HEK293 (cell line): ENCODE results near the gene CEP83.

ENCODE experiments used
- CTCF ChIA-PET: fragments of 350-600 bp; formaldehyde crosslinking; extraction: SDS; loops from one replicate; lab custom pipeline; 2021; ENCODE audit warnings: antibody characterized with exemption; lab: Yijun Ruan, JAX
- POLR2A ChIA-PET: fragments of 300-600 bp; formaldehyde crosslinking; extraction: SDS; loops from one replicate; lab custom pipeline; 2020; ENCODE audit warnings: antibody characterized with exemption, inconsistent platforms; lab: Yijun Ruan, JAX
- H3K27ac ChIP-seq: fragments of 200-500 bp; sonication (Bioruptor generic); 2 replicates; pipeline ENCODE4 v1.5.1; 2014; ENCODE audit warnings: low read depth, low read length, control low read depth, inconsistent platforms; ENCODE audit errors: extremely low read depth
- H3K36me3 ChIP-seq, 2 experiments: fragments of 200-500 bp in 1 of 2; sonication (Bioruptor generic) in 1 of 2; 1 replicate in 1 of 2; 2 replicates in 1 of 2; pipeline ENCODE4 v1.5.1; 2014 to 2017; ENCODE audit warnings: inconsistent platforms in 2 of 2, low read length in 2 of 2; ENCODE audit not compliant: control insufficient read depth in 2 of 2, insufficient read depth in 1 of 2
- H3K4me1 ChIP-seq: fragments of 200-500 bp; sonication (Bioruptor generic); 2 replicates; pipeline ENCODE4 v1.5.1; 2014; ENCODE audit warnings: mild to moderate bottlenecking, low read length, inconsistent platforms; ENCODE audit not compliant: control insufficient read depth, insufficient read depth
- H3K4me3 ChIP-seq: 2 replicates; pipeline ENCODE4 v1.5.1; 2011; ENCODE audit warnings: low read depth, mild to moderate bottlenecking, control low read depth, low read length, moderate library complexity
- H3K9me3 ChIP-seq: fragments of 200-500 bp; sonication (Bioruptor generic); 2 replicates; pipeline ENCODE4 v1.5.1; 2014; ENCODE audit warnings: low read depth, low read length, inconsistent platforms; ENCODE audit not compliant: control insufficient read depth, insufficient read depth
- GLI2 ChIP-seq: fragments of 450-650 bp; formaldehyde crosslinking; IDR thresholded peaks from 2 replicates; pipeline ENCODE4; 2017; ENCODE audit warnings: missing biosample characterization, missing genetic modification characterization, low read depth, borderline replicate concordance
- RBAK ChIP-seq: fragments of 450-650 bp; formaldehyde crosslinking; IDR thresholded peaks from 2 replicates; pipeline ENCODE4 v1.5.1; 2016; ENCODE audit warnings: missing biosample characterization, missing genetic modification characterization
- SALL2 ChIP-seq: fragments of 450-650 bp; formaldehyde crosslinking; IDR thresholded peaks from 2 replicates; pipeline ENCODE4 v1.5.0; 2017; ENCODE audit warnings: missing biosample characterization, mild to moderate bottlenecking, missing genetic modification characterization, borderline replicate concordance
- SCRT2 ChIP-seq: fragments of 450-650 bp; formaldehyde crosslinking; IDR thresholded peaks from 2 replicates; pipeline ENCODE4 v1.5.1; 2016; ENCODE audit warnings: missing biosample characterization, missing genetic modification characterization
- ZBTB17 ChIP-seq: fragments of 450-650 bp; formaldehyde crosslinking; IDR thresholded peaks from 2 replicates; pipeline ENCODE4 v1.5.1; 2016; ENCODE audit warnings: missing biosample characterization, missing genetic modification characterization
- ZBTB21 ChIP-seq: fragments of 450-650 bp; formaldehyde crosslinking; IDR thresholded peaks from 2 replicates; pipeline ENCODE4 v1.5.1; 2017; ENCODE audit warnings: missing biosample characterization, missing genetic modification characterization
- ZNF133 ChIP-seq: fragments of 450-650 bp; formaldehyde crosslinking; IDR thresholded peaks from 2 replicates; pipeline ENCODE4 v1.5.1; 2016; ENCODE audit warnings: missing biosample characterization, missing genetic modification characterization
- ZNF155 ChIP-seq: fragments of 450-650 bp; formaldehyde crosslinking; IDR thresholded peaks from 2 replicates; pipeline ENCODE4 v1.5.1; 2016; ENCODE audit warnings: missing biosample characterization, missing genetic modification characterization
- ZNF202 ChIP-seq: fragments of 450-650 bp; formaldehyde crosslinking; IDR thresholded peaks from 2 replicates; pipeline ENCODE4 v1.5.1; 2016; ENCODE audit warnings: missing biosample characterization, missing genetic modification characterization, borderline replicate concordance
- ZNF274 ChIP-seq, 2 experiments: fragments of 200-500 bp in 1 of 2; fragments of 450-650 bp in 1 of 2; sonication (Bioruptor generic) in 1 of 2; formaldehyde crosslinking in 1 of 2; IDR thresholded peaks; 2 replicates each; pipeline versions ENCODE4 v1.5.1 to v1.6.1; 2014 to 2016; ENCODE audit warnings: borderline replicate concordance in 1 of 2, inconsistent platforms in 1 of 2, low read length in 1 of 2, missing biosample characterization in 1 of 2, missing genetic modification characterization in 1 of 2
- ZNF341 ChIP-seq: fragments of 450-650 bp; formaldehyde crosslinking; IDR thresholded peaks from 2 replicates; pipeline ENCODE4; 2016; ENCODE audit warnings: low read depth, missing biosample characterization, missing genetic modification characterization
- ZNF426 ChIP-seq: fragments of 450-650 bp; formaldehyde crosslinking; IDR thresholded peaks from 2 replicates; pipeline ENCODE4 v1.5.1; 2017; ENCODE audit warnings: missing biosample characterization, missing genetic modification characterization, mild to moderate bottlenecking, inconsistent platforms, moderate library complexity
- ZNF521 ChIP-seq: fragments of 450-650 bp; formaldehyde crosslinking; IDR thresholded peaks from 2 replicates; pipeline ENCODE4 v1.5.1; 2017; ENCODE audit warnings: missing biosample characterization, mild to moderate bottlenecking, missing genetic modification characterization
- ZNF544 ChIP-seq: fragments of 450-650 bp; formaldehyde crosslinking; IDR thresholded peaks from 2 replicates; pipeline ENCODE4 v1.5.0; 2017; ENCODE audit warnings: missing biosample characterization, missing genetic modification characterization
- ZNF549 ChIP-seq: fragments of 450-650 bp; IDR thresholded peaks from 2 replicates; pipeline ENCODE4 v1.5.1; 2018; ENCODE audit warnings: missing biosample characterization, missing genetic modification characterization, mild to moderate bottlenecking, inconsistent platforms, moderate library complexity
- ZNF629 ChIP-seq: fragments of 450-650 bp; formaldehyde crosslinking; IDR thresholded peaks from 2 replicates; pipeline ENCODE4 v1.5.1; 2017; ENCODE audit warnings: missing biosample characterization, missing genetic modification characterization
- ZNF777 ChIP-seq: fragments of 450-650 bp; formaldehyde crosslinking; IDR thresholded peaks from 2 replicates; pipeline ENCODE4 v1.5.1; 2017; ENCODE audit warnings: missing biosample characterization, missing genetic modification characterization, borderline replicate concordance
- ZNF843 ChIP-seq: fragments of 450-650 bp; formaldehyde crosslinking; IDR thresholded peaks from 2 replicates; pipeline ENCODE4 v1.5.1; 2016; ENCODE audit warnings: missing biosample characterization, missing genetic modification characterization
- TF ChIP-seq, protein P1 (sequence below): fragments of 450-650 bp; formaldehyde crosslinking; IDR thresholded peaks from 2 replicates; pipeline ENCODE4 v1.5.0; 2017; ENCODE audit warnings: missing biosample characterization, missing genetic modification characterization, borderline replicate concordance
- TF ChIP-seq, protein P2 (sequence below): fragments of 450-650 bp; formaldehyde crosslinking; IDR thresholded peaks from 2 replicates; pipeline ENCODE4 v1.5.1; 2016; ENCODE audit warnings: missing biosample characterization, missing genetic modification characterization
- TF ChIP-seq, protein P3 (sequence below): fragments of 450-650 bp; formaldehyde crosslinking; IDR thresholded peaks from 2 replicates; pipeline ENCODE4 v1.5.1; 2016; ENCODE audit warnings: missing biosample characterization, missing genetic modification characterization
- TF ChIP-seq, protein P4 (sequence below): sonication (generic); formaldehyde crosslinking; IDR thresholded peaks from 2 replicates; pipeline ENCODE4 v1.8.1; 2022; ENCODE audit warnings: mild to moderate bottlenecking, moderate library complexity, missing genetic modification reagents

The CEP83 gene

DNA sequence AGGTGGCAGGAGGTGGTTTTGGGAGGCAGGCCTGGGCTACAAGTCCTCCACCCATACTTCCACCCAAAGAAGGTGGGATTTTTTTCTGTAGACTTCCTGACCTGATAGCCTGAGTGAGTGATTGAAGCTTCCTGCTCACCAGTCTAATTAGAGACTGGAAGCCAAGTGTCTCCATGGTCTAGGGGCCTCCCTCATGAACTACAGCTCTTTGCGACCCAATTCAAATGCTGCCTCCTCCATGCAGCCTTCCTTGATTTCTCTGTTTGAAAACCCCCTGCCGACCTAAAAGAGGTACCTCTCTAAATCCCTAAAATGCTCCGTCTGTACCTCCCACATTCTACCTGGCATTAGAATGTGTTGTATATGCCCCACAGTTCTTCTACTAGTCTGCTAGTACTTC is 186.4 kb downstream of the CEP83 start (continued):
- TF ChIP-seq, protein P1, sequence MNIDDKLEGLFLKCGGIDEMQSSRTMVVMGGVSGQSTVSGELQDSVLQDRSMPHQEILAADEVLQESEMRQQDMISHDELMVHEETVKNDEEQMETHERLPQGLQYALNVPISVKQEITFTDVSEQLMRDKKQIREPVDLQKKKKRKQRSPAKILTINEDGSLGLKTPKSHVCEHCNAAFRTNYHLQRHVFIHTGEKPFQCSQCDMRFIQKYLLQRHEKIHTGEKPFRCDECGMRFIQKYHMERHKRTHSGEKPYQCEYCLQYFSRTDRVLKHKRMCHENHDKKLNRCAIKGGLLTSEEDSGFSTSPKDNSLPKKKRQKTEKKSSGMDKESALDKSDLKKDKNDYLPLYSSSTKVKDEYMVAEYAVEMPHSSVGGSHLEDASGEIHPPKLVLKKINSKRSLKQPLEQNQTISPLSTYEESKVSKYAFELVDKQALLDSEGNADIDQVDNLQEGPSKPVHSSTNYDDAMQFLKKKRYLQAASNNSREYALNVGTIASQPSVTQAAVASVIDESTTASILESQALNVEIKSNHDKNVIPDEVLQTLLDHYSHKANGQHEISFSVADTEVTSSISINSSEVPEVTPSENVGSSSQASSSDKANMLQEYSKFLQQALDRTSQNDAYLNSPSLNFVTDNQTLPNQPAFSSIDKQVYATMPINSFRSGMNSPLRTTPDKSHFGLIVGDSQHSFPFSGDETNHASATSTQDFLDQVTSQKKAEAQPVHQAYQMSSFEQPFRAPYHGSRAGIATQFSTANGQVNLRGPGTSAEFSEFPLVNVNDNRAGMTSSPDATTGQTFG (tag by site-specific recombination), result no peak
- TF ChIP-seq SCRT2 (no peak), ZNF549 (tag by site-specific recombination) (no peak), GLI2 (tag by site-specific recombination) (no peak)
- TF ChIP-seq, protein P2, sequence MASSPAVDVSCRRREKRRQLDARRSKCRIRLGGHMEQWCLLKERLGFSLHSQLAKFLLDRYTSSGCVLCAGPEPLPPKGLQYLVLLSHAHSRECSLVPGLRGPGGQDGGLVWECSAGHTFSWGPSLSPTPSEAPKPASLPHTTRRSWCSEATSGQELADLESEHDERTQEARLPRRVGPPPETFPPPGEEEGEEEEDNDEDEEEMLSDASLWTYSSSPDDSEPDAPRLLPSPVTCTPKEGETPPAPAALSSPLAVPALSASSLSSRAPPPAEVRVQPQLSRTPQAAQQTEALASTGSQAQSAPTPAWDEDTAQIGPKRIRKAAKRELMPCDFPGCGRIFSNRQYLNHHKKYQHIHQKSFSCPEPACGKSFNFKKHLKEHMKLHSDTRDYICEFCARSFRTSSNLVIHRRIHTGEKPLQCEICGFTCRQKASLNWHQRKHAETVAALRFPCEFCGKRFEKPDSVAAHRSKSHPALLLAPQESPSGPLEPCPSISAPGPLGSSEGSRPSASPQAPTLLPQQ (tag by site-specific recombination), result no peak

DNA sequence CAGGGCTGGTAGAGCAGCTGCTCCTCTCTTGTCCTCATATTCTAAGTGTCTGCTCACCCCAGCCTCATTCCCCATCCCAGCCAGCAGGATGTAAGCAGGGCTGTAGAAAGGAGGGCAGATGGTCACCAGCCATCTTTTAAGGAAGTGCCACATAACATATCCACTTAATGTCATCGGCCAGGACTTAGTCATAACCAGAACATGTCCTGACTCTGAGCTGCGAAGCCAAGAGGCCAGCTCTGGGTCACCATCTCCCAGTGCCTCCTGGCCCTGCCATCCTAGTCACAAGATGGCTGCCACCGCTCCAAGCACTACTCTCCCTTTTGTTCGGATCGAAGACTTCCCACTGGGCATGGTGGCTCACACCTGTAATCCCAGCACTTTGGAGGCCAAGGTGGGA is 187.4 kb downstream of the CEP83 start:
- Histone ChIP-seq H3K4me1 (no peaks in the 10 kb centered on the region), H3K9me3 (no peaks in the 10 kb centered on the region), H3K27ac (no peak overlapping the region), H3K36me3 (no peaks in the 10 kb centered on the region), H3K4me3 (no peak overlapping the region)
- ChIA-PET POLR2A (no interaction called here), CTCF (interaction anchor here (0.5 to 0.7 kb wide), 3 partner anchors 10 to 574 kb away, joined by 3 to 4 read pairs (median 3); no protein-coding TSS in a partner anchor)
- no peak for TF ChIP-seq ZNF426 (tag by site-specific recombination)
- TF ChIP-seq ZNF274 (IDR thresholded peaks at IDR 0.05; ENCODE audit: low read length), result no peak
- TF ChIP-seq ZNF274 (tag by site-specific recombination; IDR thresholded peaks at IDR 0.05; ENCODE audit: borderline replicate concordance), result no peak
- no peak for TF ChIP-seq ZNF777 (tag by site-specific recombination)
- TF ChIP-seq ZNF629 (tag by site-specific recombination), result no peak
- TF ChIP-seq RBAK (tag by site-specific recombination), result no peak
- no peak for TF ChIP-seq SALL2
- no peak for TF ChIP-seq ZNF155 (tag by site-specific recombination)
- TF ChIP-seq, protein P3, sequence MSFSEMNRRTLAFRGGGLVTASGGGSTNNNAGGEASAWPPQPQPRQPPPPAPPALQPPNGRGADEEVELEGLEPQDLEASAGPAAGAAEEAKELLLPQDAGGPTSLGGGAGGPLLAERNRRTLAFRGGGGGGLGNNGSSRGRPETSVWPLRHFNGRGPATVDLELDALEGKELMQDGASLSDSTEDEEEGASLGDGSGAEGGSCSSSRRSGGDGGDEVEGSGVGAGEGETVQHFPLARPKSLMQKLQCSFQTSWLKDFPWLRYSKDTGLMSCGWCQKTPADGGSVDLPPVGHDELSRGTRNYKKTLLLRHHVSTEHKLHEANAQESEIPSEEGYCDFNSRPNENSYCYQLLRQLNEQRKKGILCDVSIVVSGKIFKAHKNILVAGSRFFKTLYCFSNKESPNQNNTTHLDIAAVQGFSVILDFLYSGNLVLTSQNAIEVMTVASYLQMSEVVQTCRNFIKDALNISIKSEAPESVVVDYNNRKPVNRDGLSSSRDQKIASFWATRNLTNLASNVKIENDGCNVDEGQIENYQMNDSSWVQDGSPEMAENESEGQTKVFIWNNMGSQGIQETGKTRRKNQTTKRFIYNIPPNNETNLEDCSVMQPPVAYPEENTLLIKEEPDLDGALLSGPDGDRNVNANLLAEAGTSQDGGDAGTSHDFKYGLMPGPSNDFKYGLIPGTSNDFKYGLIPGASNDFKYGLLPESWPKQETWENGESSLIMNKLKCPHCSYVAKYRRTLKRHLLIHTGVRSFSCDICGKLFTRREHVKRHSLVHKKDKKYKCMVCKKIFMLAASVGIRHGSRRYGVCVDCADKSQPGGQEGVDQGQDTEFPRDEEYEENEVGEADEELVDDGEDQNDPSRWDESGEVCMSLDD (tag by site-specific recombination), result no peak
- TF ChIP-seq ZNF202 (tag by site-specific recombination), result no peak
- no peak for TF ChIP-seq ZNF843 (tag by site-specific recombination)
- no peak for TF ChIP-seq ZNF521 (tag by site-specific recombination)
- TF ChIP-seq, protein P4, sequence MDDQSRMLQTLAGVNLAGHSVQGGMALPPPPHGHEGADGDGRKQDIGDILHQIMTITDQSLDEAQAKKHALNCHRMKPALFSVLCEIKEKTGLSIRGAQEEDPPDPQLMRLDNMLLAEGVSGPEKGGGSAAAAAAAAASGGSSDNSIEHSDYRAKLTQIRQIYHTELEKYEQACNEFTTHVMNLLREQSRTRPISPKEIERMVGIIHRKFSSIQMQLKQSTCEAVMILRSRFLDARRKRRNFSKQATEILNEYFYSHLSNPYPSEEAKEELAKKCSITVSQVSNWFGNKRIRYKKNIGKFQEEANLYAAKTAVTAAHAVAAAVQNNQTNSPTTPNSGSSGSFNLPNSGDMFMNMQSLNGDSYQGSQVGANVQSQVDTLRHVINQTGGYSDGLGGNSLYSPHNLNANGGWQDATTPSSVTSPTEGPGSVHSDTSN (CRISPR knock-in tag), result no peak
- no peak for TF ChIP-seq ZNF341 (tag by site-specific recombination)
- no peak for TF ChIP-seq ZNF133 (tag by site-specific recombination)
- TF ChIP-seq ZBTB17, result no peak
- no peak for TF ChIP-seq ZNF544
- no peak for TF ChIP-seq ZBTB21 (tag by site-specific recombination)
